Stimulated activated effector memory CD8-positive, alpha-beta T cell treated with anti-CD3 and anti-CD28 coated beads, Interleukin-12 subunit alpha, Interleukin-12 subunit beta, amount 100 ng/mL, for 72 hours (primary cell): Measurements from ENCODE around the gene ESM1.

Experiments
- ATAC-seq: fragments of 150-1000 bp; cut with Tn5 transposase; 2 replicates; pipeline ENCODE4 v1.10.0; 2021
- DNase-seq, 2 donors: peaks; one replicate each; pipeline ENCODE4 v3.0.0; 2021 to 2022; ENCODE audit warnings: low spot score in 2 of 2
- H3K27ac Mint-ChIP-seq: one replicate; pipeline ENCODE4 v1.8.0; 2022; ENCODE audit warnings: mild to moderate bottlenecking, mixed read lengths
- H3K36me3 Mint-ChIP-seq: one replicate; pipeline ENCODE4 v1.8.0; 2022; ENCODE audit warnings: mild to moderate bottlenecking, mixed read lengths
- H3K4me1 Mint-ChIP-seq: one replicate; pipeline ENCODE4 v1.8.0; 2022; ENCODE audit warnings: mixed read lengths
- H3K4me3 Mint-ChIP-seq: one replicate; pipeline ENCODE4 v1.8.0; 2022; ENCODE audit warnings: mild to moderate bottlenecking, mixed read lengths
- H3K9me3 Mint-ChIP-seq: one replicate; pipeline ENCODE4 v1.8.0; 2022; ENCODE audit warnings: mixed read lengths

Gene ESM1

GRCh38 chr5:54995168-54995567 lies 9.8 kb upstream of the ESM1 start:
- Mint-ChIP-seq H3K27ac (peak overlapping the region; percentile 30), H3K4me1 (peaks cover 53% of the 10 kb centered on the region), H3K4me3 (peak overlapping the region; percentile 16), H3K36me3 (no peaks in the 10 kb centered on the region), H3K9me3 (no peaks in the 10 kb centered on the region)
- DNase-seq (no peak), ATAC-seq (peak; percentile 74)

GRCh38 chr5:54994628-54995027 lies 9.2 kb upstream of the ESM1 start:
- DNase-seq (no peak), ATAC-seq (peak; percentile 54)
- Mint-ChIP-seq H3K4me3 (peak overlapping the region; percentile 16), H3K36me3 (no peaks in the 10 kb centered on the region), H3K9me3 (no peaks in the 10 kb centered on the region), H3K4me1 (peaks cover 53% of the 10 kb centered on the region), H3K27ac (peak overlapping the region; percentile 30)

DNA sequence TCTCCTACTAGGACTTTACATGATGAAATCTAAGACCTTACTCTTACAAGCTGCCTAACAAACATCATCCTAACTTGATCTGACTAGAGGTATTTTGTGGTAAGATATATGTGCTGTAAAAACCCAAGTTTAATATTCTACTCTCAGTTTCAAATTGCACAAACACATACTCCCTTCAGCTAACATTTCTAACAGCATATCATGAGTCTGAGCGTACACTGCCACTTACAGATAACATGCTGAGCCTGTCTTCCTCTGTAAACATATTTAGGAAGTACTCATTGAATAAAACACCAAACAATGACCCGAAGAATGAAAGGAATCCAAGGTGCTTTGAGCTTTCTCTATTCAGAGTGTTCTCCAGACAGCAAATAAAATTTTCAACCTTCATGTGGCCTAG lies 7.9 kb upstream of the ESM1 start:
- Mint-ChIP-seq H3K4me3 (no peak overlapping the region), H3K27ac (no peak overlapping the region)
- ATAC-seq, result peak; percentile 84

DNA sequence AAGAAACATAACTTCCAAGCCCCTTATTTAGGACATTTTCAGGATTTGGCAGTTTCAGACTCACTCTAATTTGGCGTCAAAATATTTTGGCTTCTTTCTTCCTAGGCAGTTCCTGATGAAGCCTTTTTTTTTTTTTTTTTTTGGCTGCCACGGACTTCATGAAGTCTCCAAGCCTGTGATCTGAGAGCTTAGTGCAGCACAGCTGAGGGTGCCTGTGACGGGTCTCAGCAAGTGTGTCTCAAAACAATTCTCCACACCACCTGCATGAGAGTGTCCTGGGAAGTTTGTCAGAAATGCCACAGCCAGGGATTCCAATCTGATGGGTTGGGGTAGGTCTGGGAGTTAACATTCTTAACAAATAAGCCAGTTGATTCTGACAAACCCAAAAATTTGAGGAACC lies 6.0 kb upstream of the ESM1 start:
- H3K4me1 Mint-ChIP-seq, result peaks cover 69% of the 10 kb centered on the region
- no peak overlapping the region for H3K27ac Mint-ChIP-seq
- ATAC-seq, result no peak
- DNase-seq, result no peak
- H3K36me3 Mint-ChIP-seq, result no peaks in the 10 kb centered on the region
- no peaks in the 10 kb centered on the region for H3K9me3 Mint-ChIP-seq
- H3K4me3 Mint-ChIP-seq, result no peak overlapping the region

More for the DNA sequence above, 7.9 kb upstream of the ESM1 start:
- Mint-ChIP-seq H3K9me3 (no peaks in the 10 kb centered on the region), H3K4me1 (peaks cover 59% of the 10 kb centered on the region), H3K36me3 (no peaks in the 10 kb centered on the region)
- DNase-seq, result no peak

GRCh38 chr5:54990841-54991258 lies 5.5 kb upstream of the ESM1 start:
- Mint-ChIP-seq H3K4me3 (no peak overlapping the region), H3K9me3 (no peaks in the 10 kb centered on the region), H3K36me3 (no peaks in the 10 kb centered on the region), H3K27ac (no peak overlapping the region), H3K4me1 (peaks cover 71% of the 10 kb centered on the region)
- ATAC-seq (no peak), DNase-seq (no peak)

- no peaks in the 10 kb centered on the region for H3K9me3 Mint-ChIP-seq
- no peak overlapping the region for H3K4me3 Mint-ChIP-seq
- ATAC-seq, result no peak
- H3K27ac Mint-ChIP-seq, result no peak overlapping the region
- no peak for DNase-seq
- H3K4me1 Mint-ChIP-seq, result peaks cover 67% of the 10 kb centered on the region
- H3K36me3 Mint-ChIP-seq, result no peaks in the 10 kb centered on the region
These were observed 3.4 kb upstream of the ESM1 start for GRCh38 chr5:54988817-54989216.

DNA sequence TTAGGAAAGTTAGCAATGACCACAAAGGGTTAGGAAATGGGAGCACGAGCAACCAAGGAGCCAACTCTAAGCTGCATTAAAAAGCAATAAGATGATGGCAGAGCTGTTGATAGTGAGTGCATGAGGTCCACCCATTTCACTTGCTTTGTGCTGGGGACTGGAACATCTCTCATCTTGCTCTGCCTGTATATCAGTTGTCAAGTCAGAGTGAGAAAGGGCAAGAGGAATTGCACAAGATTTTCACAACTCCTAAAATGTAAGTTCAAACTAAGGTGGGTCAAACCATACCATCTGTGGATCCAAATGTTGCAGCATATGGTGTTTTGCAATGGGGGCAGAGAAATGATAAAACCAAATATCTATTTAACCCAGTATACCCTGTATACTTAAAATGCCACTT lies 2.8 kb upstream of the ESM1 start:
- Mint-ChIP-seq H3K4me3 (no peak overlapping the region), H3K4me1 (peaks cover 61% of the 10 kb centered on the region), H3K27ac (no peak overlapping the region), H3K36me3 (no peaks in the 10 kb centered on the region), H3K9me3 (no peaks in the 10 kb centered on the region)
- DNase-seq (no peak), ATAC-seq (no peak)

- Mint-ChIP-seq H3K27ac (no peak overlapping the region), H3K36me3 (no peaks in the 10 kb centered on the region), H3K4me3 (no peak overlapping the region), H3K9me3 (no peaks in the 10 kb centered on the region), H3K4me1 (peaks cover 59% of the 10 kb centered on the region)
- DNase-seq (no peak), ATAC-seq (no peak)
These were observed 869 bp upstream of the ESM1 start for GRCh38 chr5:54986269-54986654.

- Mint-ChIP-seq H3K9me3 (no peaks in the 10 kb centered on the region), H3K4me3 (no peak overlapping the region), H3K27ac (no peak overlapping the region), H3K4me1 (peaks cover 23% of the 10 kb centered on the region), H3K36me3 (no peaks in the 10 kb centered on the region)
- no peak for DNase-seq
- no peak for ATAC-seq
These were observed 3.5 kb downstream of the ESM1 start for GRCh38 chr5:54981928-54982327.

DNA sequence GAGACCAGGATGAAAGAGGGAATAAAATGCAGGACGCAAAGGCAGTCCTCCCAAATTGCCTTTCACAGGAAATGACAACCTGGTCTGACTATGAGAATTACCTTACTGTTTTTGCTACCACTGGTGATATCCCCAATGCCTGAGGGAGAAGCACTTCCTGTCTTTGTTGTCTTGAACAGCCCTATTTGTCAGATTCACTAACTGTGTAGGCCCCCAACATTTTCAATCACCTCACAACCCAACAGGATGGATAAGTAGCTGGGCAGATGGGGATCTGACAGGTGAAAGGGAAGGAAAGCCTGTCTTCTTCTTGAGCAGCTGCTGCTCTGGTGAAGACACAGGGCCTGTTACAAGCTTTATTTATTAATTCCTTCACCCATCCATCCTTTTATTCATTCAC lies 9.7 kb downstream of the ESM1 start:
- no peak for ATAC-seq
- no peak for DNase-seq
- Mint-ChIP-seq H3K9me3 (no peaks in the 10 kb centered on the region), H3K4me1 (no peaks in the 10 kb centered on the region), H3K27ac (no peak overlapping the region), H3K4me3 (no peak overlapping the region), H3K36me3 (no peaks in the 10 kb centered on the region)

GRCh38 chr5:54969856-54970828 lies 15.3 kb downstream of the ESM1 start:
- Mint-ChIP-seq H3K9me3 (no peaks in the 10 kb centered on the region), H3K27ac (no peak overlapping the region), H3K4me3 (no peak overlapping the region), H3K36me3 (no peaks in the 10 kb centered on the region), H3K4me1 (no peaks in the 10 kb centered on the region)
- ATAC-seq (no peak), DNase-seq (no peak)

DNA sequence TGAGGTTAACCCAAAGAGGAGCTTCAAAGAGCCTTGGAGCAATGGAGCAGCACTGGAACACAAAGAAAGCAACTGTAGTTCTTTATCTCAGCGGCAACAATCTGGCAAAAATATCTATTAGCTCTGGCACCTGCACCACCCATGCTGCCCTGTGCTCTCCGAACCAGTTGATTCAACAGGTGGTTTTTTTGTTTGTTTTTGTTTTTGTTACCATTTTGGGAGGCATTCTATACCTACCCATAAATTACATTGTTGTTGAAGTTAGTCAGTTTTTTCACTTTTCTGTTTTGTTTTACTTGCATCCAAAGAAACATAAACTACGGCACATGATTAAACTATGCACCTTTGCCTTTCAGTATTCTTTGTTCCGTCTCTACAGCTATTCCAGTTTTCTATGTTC lies 16.2 kb downstream of the ESM1 start:
- DNase-seq, result no peak
- no peaks in the 10 kb centered on the region for H3K36me3 Mint-ChIP-seq
- no peaks in the 10 kb centered on the region for H3K9me3 Mint-ChIP-seq
- ATAC-seq, result no peak
- peaks cover 5% of the 10 kb centered on the region for H3K4me1 Mint-ChIP-seq
- no peak overlapping the region for H3K4me3 Mint-ChIP-seq
- no peak overlapping the region for H3K27ac Mint-ChIP-seq

DNA sequence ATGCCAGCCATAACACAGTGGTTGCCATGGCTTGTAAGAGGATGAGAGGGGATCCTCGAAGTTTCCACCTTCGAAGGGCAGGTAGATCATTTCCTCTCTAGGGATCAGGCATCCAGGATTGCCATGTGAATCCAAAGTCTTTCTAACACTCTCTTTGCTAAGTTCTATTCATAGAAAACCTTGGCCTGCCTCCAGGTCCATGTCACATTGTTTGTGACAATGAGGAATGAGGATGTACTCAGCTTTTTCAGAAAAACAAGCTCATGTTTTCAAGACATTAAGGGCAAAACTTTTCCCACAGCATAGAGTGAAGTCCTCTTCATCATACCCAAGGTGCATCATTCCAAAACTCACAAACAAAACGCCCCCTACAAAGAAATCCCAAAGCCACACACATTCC lies 19.6 kb downstream of the ESM1 start:
- Mint-ChIP-seq H3K9me3 (no peaks in the 10 kb centered on the region), H3K4me3 (no peak overlapping the region), H3K36me3 (no peaks in the 10 kb centered on the region), H3K4me1 (peaks cover 14% of the 10 kb centered on the region), H3K27ac (no peak overlapping the region)
- DNase-seq (no peak), ATAC-seq (no peak)

- no peak for ATAC-seq
- no peaks in the 10 kb centered on the region for H3K9me3 Mint-ChIP-seq
These were observed 21.0 kb downstream of the ESM1 start for GRCh38 chr5:54964405-54964804.

GRCh38 chr5:54959673-54960418 lies 25.5 kb downstream of the ESM1 start:
- Mint-ChIP-seq H3K36me3 (no peaks in the 10 kb centered on the region), H3K4me3 (no peak overlapping the region), H3K9me3 (no peaks in the 10 kb centered on the region), H3K27ac (no peak overlapping the region), H3K4me1 (peaks cover 14% of the 10 kb centered on the region)
- ATAC-seq, result no peak
- peak in 1 of 2 donors; percentile 69 for DNase-seq

More at GRCh38 chr5:54964405-54964804, 21.0 kb downstream of the ESM1 start:
- no peak overlapping the region for H3K27ac Mint-ChIP-seq
- no peaks in the 10 kb centered on the region for H3K36me3 Mint-ChIP-seq
- H3K4me3 Mint-ChIP-seq, result no peak overlapping the region
- H3K4me1 Mint-ChIP-seq, result peaks cover 14% of the 10 kb centered on the region
- DNase-seq, result no peak

GRCh38 chr5:54956922-54957321 lies 28.5 kb downstream of the ESM1 start:
- DNase-seq (no peak), ATAC-seq (no peak)
- Mint-ChIP-seq H3K4me1 (no peaks in the 10 kb centered on the region), H3K4me3 (no peak overlapping the region), H3K27ac (no peak overlapping the region), H3K9me3 (no peaks in the 10 kb centered on the region), H3K36me3 (no peaks in the 10 kb centered on the region)
